WTC11 (cell line): Measurements from ENCODE around the gene AGBL1.

Experiments used
- CBFB ChIP-seq: sonication (generic); formaldehyde crosslinking; IDR thresholded peaks from 2 replicates; pipeline ENCODE4 v1.8.1; 2022; ENCODE audit warnings: mild to moderate bottlenecking, low read depth, missing genetic modification reagents
- ELF4 ChIP-seq: sonication (generic); formaldehyde crosslinking; IDR thresholded peaks from 2 replicates; pipeline ENCODE4 v1.8.1; 2022; ENCODE audit warnings: low read depth, mild to moderate bottlenecking, moderate library complexity, missing genetic modification reagents
- SP1 ChIP-seq: sonication (generic); formaldehyde crosslinking; conservative IDR thresholded peaks from 2 replicates; pipeline ENCODE4 v1.8.1; 2022; ENCODE audit warnings: missing genetic modification reagents
- ZNF281 ChIP-seq: sonication (generic); formaldehyde crosslinking; IDR thresholded peaks from 2 replicates; pipeline ENCODE4 v1.8.0; 2023; ENCODE audit warnings: mild to moderate bottlenecking, missing genetic modification reagents
- TF ChIP-seq, protein P1 (sequence below): fragments of 200-600 bp; IDR thresholded peaks from 2 replicates; pipeline ENCODE4 v1.8.0; 2022; ENCODE audit warnings: antibody characterized with exemption
- TF ChIP-seq, protein P2 (sequence below): sonication (generic); formaldehyde crosslinking; IDR thresholded peaks from 2 replicates; pipeline ENCODE4 v1.8.1; 2023; ENCODE audit warnings: mild to moderate bottlenecking, moderate library complexity, missing genetic modification reagents
- TF ChIP-seq, protein P3 (sequence below): sonication (generic); formaldehyde crosslinking; conservative IDR thresholded peaks from 2 replicates; pipeline ENCODE4 v1.8.1; 2022; ENCODE audit warnings: mild to moderate bottlenecking, missing genetic modification reagents
- TF ChIP-seq, protein P4 (sequence below): sonication (generic); formaldehyde crosslinking; IDR thresholded peaks from 2 replicates; pipeline ENCODE4 v1.8.0; 2022; ENCODE audit warnings: mild to moderate bottlenecking, missing genetic modification reagents

- TF ChIP-seq CBFB (CRISPR knock-in tag), result no peak
- no peak for TF ChIP-seq SP1
- TF ChIP-seq, protein P1, sequence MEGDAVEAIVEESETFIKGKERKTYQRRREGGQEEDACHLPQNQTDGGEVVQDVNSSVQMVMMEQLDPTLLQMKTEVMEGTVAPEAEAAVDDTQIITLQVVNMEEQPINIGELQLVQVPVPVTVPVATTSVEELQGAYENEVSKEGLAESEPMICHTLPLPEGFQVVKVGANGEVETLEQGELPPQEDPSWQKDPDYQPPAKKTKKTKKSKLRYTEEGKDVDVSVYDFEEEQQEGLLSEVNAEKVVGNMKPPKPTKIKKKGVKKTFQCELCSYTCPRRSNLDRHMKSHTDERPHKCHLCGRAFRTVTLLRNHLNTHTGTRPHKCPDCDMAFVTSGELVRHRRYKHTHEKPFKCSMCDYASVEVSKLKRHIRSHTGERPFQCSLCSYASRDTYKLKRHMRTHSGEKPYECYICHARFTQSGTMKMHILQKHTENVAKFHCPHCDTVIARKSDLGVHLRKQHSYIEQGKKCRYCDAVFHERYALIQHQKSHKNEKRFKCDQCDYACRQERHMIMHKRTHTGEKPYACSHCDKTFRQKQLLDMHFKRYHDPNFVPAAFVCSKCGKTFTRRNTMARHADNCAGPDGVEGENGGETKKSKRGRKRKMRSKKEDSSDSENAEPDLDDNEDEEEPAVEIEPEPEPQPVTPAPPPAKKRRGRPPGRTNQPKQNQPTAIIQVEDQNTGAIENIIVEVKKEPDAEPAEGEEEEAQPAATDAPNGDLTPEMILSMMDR, result no peak
- TF ChIP-seq, protein P2, sequence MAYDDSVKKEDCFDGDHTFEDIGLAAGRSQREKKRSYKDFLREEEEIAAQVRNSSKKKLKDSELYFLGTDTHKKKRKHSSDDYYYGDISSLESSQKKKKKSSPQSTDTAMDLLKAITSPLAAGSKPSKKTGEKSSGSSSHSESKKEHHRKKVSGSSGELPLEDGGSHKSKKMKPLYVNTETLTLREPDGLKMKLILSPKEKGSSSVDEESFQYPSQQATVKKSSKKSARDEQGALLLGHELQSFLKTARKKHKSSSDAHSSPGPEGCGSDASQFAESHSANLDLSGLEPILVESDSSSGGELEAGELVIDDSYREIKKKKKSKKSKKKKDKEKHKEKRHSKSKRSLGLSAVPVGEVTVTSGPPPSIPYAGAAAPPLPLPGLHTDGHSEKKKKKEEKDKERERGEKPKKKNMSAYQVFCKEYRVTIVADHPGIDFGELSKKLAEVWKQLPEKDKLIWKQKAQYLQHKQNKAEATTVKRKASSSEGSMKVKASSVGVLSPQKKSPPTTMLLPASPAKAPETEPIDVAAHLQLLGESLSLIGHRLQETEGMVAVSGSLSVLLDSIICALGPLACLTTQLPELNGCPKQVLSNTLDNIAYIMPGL (CRISPR knock-in tag), result no peak
- no peak for TF ChIP-seq ELF4 (CRISPR knock-in tag)
- no peak for TF ChIP-seq ZNF281 (CRISPR knock-in tag)
- TF ChIP-seq, protein P3, sequence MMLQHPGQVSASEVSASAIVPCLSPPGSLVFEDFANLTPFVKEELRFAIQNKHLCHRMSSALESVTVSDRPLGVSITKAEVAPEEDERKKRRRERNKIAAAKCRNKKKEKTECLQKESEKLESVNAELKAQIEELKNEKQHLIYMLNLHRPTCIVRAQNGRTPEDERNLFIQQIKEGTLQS (CRISPR knock-in tag), result no peak
- TF ChIP-seq, protein P4, sequence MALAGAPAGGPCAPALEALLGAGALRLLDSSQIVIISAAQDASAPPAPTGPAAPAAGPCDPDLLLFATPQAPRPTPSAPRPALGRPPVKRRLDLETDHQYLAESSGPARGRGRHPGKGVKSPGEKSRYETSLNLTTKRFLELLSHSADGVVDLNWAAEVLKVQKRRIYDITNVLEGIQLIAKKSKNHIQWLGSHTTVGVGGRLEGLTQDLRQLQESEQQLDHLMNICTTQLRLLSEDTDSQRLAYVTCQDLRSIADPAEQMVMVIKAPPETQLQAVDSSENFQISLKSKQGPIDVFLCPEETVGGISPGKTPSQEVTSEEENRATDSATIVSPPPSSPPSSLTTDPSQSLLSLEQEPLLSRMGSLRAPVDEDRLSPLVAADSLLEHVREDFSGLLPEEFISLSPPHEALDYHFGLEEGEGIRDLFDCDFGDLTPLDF (CRISPR knock-in tag), result no peak
These were observed 488.7 kb downstream of the AGBL1 start for GRCh38 chr15:86568378-86568777.
